ENCODE data around the gene OR11G2. TPM values are rescaled to one million over a fixed set of nuclear protein-coding genes. Genes with fewer than 3 reads are reported as not detected.

The OR11G2 gene, protein sequence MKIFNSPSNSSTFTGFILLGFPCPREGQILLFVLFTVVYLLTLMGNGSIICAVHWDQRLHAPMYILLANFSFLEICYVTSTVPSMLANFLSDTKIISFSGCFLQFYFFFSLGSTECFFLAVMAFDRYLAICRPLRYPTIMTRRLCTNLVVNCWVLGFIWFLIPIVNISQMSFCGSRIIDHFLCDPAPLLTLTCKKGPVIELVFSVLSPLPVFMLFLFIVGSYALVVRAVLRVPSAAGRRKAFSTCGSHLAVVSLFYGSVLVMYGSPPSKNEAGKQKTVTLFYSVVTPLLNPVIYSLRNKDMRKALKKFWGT
- not detected in 2 replicates for total RNA-seq (2014; rRNA removed; shearing (Covaris generic))

DNA sequence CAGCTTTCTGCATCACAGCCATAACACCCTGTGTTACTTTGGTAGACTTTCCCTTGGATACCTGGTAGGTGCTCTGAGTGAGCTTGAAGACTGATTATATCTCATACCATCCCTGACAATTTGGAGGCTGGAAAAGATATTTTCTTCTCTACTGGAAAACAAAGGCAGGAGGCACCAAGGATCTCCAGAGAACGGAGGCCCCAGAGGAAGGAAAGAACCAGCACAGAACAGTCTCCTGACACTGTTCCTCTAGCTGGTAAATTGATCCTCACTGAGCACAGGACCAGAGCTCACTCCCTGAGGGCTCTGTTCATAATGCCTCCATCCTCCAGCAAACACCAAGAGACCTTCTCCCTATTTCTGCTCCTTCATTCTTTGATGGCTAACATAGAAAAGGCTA lies at the start of gene OR11G2:
TSS of gene OR11G2 (plus strand) at position 301 of the 400 bp plus-strand sequence. CDS start 6,542 bp downstream, outside the sequence.

GRCh38 chr14:20223410-20223809 lies 32.7 kb downstream of the OR11G2 start, which contains the start of gene OR11H6:
Gene OR11H6, plus strand, starts transcription at chr14:20223710. Its CDS starts 0 bp downstream, at chr14:20223710.

DNA sequence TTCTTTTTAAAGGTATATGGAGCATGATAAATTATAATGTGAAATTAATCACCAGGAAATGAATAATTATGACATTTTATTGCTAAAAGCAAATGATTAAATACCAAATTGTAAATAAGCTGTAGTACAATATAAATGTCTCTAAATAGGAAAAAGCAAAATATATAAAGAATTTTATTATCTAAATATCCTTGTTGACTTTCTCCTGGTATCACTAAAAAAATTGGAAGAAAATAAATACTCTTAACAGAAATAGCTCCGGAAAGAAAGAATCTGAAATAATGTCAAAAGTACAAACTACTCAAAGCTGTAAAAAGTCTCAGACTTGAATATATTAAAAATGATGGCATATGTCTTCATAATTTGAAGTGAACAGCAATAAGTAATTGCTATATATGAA lies 38.0 kb downstream of the OR11G2 start, which contains the start of gene OR11H7:
TSS of gene OR11H7 (plus strand) at position 301 of the 400 bp plus-strand sequence.

Small RNA genes within 50 kb of the gene (small RNA-seq; reads per million reads assigned to genes)
- not detected for gene GTF2IP22

Other genes starting within 250 kb of the OR11G2 start
- gene OR4K15, start 215.3 kb upstream of the OR11G2 start, total RNA-seq (2014; rRNA removed; shearing (Covaris generic)) = not detected in 2 replicates
- not detected in 2 replicates for gene OR4Q2, start 188.7 kb upstream of the OR11G2 start, total RNA-seq (2014; rRNA removed; shearing (Covaris generic))
- gene OR4K14, start 171.6 kb upstream of the OR11G2 start, total RNA-seq (2014; rRNA removed; shearing (Covaris generic)) = not detected in 2 replicates
- not detected in 2 replicates for gene OR4K13, start 154.9 kb upstream of the OR11G2 start, total RNA-seq (2014; rRNA removed; shearing (Covaris generic))
- gene OR4L1, start 130.9 kb upstream of the OR11G2 start, total RNA-seq (2014; rRNA removed; shearing (Covaris generic)) = not detected in 2 replicates
- not detected in 2 replicates for gene OR4K17, start 80.2 kb upstream of the OR11G2 start, total RNA-seq (2014; rRNA removed; shearing (Covaris generic))
- gene OR4N5, start 52.1 kb upstream of the OR11G2 start, total RNA-seq (2014; rRNA removed; shearing (Covaris generic)) = not detected in 2 replicates
- gene OR11H6, start 32.8 kb downstream of the OR11G2 start, total RNA-seq (2014; rRNA removed; shearing (Covaris generic)) = not detected in 2 replicates
- not detected in 2 replicates for gene OR11H7, start 38.1 kb downstream of the OR11G2 start, total RNA-seq (2014; rRNA removed; shearing (Covaris generic))
- gene OR11H4, start 48.4 kb downstream of the OR11G2 start, total RNA-seq (2014; rRNA removed; shearing (Covaris generic)) = not detected in 2 replicates
- 12.7 and 17.9 TPM in 2 replicates for gene TTC5, start 115.1 kb downstream of the OR11G2 start, total RNA-seq (2014; rRNA removed; shearing (Covaris generic))
- 54.5 and 54.8 TPM in 2 replicates for gene CCNB1IP1, start 142.4 kb downstream of the OR11G2 start, total RNA-seq (2014; rRNA removed; shearing (Covaris generic))
- gene PARP2, start 152.7 kb downstream of the OR11G2 start, total RNA-seq (2014; rRNA removed; shearing (Covaris generic)) = 19.1 and 23.5 TPM in 2 replicates
- 7.1 and 8.3 TPM in 2 replicates for gene TEP1, start 222.6 kb downstream of the OR11G2 start, total RNA-seq (2014; rRNA removed; shearing (Covaris generic))
- gene KLHL33, start 245.3 kb downstream of the OR11G2 start, total RNA-seq (2014; rRNA removed; shearing (Covaris generic)) = 0.05 TPM in 1 of 2 replicates, not detected in the other

All from A375 (cell line).